Peyer's patch (tissue), 4 donors: Measurements from ENCODE around the gene KCTD19. TPM values are rescaled to one million over a fixed set of nuclear protein-coding genes. Genes with fewer than 3 reads are reported as not detected.

ENCODE experiments used
- DNase-seq, 3 donors: peaks; one replicate each; pipeline ENCODE4 v3.0.0-alpha.2; 2017 to 2019
- H3K27ac ChIP-seq, 4 donors: fragments of 200-600 bp; sonication (generic); one replicate each; pipeline ENCODE4 v1.5.1; 2016 to 2019
- H3K27me3 ChIP-seq, 2 donors: fragments of 200-600 bp; sonication (generic); one replicate each; pipeline ENCODE4 v1.5.1; 2019
- H3K36me3 ChIP-seq, 3 donors: fragments of 200-600 bp; sonication (generic); one replicate each; pipeline ENCODE4 v1.5.1; 2016 to 2019
- H3K4me1 ChIP-seq, 4 donors: fragments of 200-600 bp; sonication (generic); one replicate each; pipeline ENCODE4 v1.5.1; 2016 to 2019
- H3K4me3 ChIP-seq, 4 donors: fragments of 200-600 bp; sonication (generic); 1 replicate in 3 of 4; 2 replicates in 1 of 4; pipeline ENCODE4 v1.5.1; 2016 to 2019; ENCODE audit warnings: mild to moderate bottlenecking in 1 of 4
- H3K9me3 ChIP-seq, 4 donors: fragments of 200-600 bp; sonication (generic); one replicate each; pipeline ENCODE4 v1.5.1; 2016 to 2019; ENCODE audit warnings: mild to moderate bottlenecking in 1 of 4
- POLR2A ChIP-seq, 2 donors: fragments of 450-650 bp; IDR thresholded peaks; one replicate each; pipeline ENCODE4 v1.5.1; 2017; ENCODE audit warnings: antibody characterized with exemption in 2 of 2, mild to moderate bottlenecking in 2 of 2, moderate library complexity in 2 of 2
- total RNA-seq, 4 donors: library from RNA; depleted of rRNA; stranded (reverse); fragments of >200 nt; gene quantifications; one replicate each; pipeline ENCODE4 v1.1.0, GENCODE V29; 2016
- TF ChIP-seq, protein P1 (sequence below), 6 experiments: fragments of 450-650 bp in 4 of 6; fragments of 200-600 bp in 2 of 6; sonication (generic) in 1 of 6; IDR thresholded peaks; one replicate each; pipeline ENCODE4 v1.5.1; 2017 to 2019; ENCODE audit warnings: antibody characterized with exemption in 6 of 6, mild to moderate bottlenecking in 3 of 6, moderate library complexity in 1 of 6

Gene KCTD19
- total RNA-seq, 4 donors from 2014 or later, result not detected

DNA sequence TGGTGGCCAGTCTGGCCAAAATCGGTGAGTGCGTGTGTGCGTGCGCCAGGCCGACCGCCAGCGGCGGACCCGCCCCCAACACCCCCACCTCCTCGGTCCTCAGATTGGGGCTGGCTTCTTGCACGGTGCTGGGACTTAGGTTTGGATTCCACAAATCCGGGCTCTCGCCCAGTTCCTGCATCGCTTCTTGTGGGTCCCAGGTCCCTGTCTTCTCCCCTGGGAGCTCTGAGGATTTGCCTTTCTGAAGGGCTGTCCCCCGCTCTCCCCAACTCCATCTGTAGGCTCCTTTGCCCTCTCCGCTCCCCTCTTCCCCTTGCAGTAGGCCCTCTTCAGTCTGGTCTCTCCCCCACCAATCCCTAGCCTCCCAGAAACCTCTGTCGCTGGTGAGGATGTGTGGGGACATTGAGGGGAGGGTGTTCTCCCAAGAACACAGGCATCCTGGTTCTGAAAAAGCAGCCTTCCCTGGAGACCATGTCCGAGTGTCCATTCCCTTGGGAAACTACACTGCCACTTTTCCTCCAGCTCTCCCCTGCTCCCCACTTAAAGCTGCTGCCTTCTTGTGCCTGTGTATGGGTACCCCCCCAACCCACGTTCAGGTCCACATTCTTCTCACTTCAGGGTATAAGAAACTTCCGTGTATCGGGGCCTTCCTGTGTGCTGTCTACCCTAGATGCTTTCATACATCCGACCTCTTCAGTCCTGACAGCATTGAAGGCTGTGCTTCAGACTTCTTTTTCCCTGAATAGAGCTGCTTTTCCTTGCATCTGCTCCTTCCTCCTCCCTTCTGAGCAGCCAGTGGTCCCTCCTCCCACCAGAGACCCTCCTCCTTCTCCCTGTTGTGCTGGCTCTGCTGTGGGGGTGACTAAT is 77.1 kb downstream of the KCTD19 start:
- DNase-seq, result peak in 1 of 3 donors; percentile 47
- H3K4me3 ChIP-seq, result peak overlapping the region; percentile 46 to 72 (median 58)

DNA sequence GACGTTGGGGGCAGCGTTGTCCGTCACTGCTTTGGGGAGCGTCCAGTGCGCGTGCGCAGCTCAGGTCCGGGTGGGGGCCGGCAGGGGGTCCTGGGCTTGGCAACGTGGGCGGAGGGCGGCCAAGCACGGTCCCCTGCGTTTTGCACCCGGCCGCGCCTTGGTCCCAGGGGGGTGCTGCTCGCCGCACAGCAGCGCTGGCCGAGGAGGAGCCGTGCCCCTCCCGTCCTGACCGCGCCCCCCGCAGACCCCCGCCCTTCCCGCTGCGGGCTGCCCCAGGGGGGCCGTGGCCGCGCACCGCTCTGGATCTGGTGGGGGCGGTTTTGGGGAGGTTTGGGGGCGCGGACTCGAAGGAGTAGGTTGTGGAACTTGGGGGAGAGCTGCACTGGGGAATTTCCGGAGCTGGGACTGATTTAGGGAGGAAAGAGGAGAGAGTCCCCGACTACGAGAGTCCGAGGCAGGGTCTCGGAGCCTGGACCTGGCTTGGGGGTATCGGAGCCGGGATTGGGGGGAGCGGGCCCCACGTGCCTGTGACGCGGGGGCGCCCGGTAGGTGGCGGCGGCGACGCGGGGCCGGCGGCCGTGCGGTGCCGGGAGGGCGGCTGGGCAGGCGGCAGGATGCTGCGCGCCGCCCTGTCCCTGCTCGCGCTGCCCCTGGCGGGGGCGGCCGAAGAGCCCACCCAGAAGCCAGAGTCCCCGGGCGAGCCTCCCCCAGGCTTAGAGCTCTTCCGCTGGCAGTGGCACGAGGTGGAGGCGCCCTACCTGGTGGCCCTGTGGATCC is 78.0 kb downstream of the KCTD19 start, which contains the start of gene SLC9A5:
TSS of gene SLC9A5 (plus strand) at position 579 of the 777 bp plus-strand sequence. CDS start at position 615, 36 bp downstream.
- Histone ChIP-seq H3K4me3 (peak within 1 kb of the TSS; percentile 46 to 72 (median 58)), H3K4me1 (peaks cover 5 to 43% (median 33%) of the 10 kb centered on the region in 4 donors), H3K36me3 (no peaks in the 10 kb centered on the region), H3K27ac (peak within 1 kb of the TSS in 1 of 4 donors; percentile 90), H3K9me3 (no peaks in the 10 kb centered on the region), H3K27me3 (peaks cover 0 to 5% of the 10 kb centered on the region in 2 donors)
- no peak for TF ChIP-seq POLR2A (IDR thresholded peaks at IDR 0.05)
- TF ChIP-seq, protein P1, sequence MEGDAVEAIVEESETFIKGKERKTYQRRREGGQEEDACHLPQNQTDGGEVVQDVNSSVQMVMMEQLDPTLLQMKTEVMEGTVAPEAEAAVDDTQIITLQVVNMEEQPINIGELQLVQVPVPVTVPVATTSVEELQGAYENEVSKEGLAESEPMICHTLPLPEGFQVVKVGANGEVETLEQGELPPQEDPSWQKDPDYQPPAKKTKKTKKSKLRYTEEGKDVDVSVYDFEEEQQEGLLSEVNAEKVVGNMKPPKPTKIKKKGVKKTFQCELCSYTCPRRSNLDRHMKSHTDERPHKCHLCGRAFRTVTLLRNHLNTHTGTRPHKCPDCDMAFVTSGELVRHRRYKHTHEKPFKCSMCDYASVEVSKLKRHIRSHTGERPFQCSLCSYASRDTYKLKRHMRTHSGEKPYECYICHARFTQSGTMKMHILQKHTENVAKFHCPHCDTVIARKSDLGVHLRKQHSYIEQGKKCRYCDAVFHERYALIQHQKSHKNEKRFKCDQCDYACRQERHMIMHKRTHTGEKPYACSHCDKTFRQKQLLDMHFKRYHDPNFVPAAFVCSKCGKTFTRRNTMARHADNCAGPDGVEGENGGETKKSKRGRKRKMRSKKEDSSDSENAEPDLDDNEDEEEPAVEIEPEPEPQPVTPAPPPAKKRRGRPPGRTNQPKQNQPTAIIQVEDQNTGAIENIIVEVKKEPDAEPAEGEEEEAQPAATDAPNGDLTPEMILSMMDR (IDR thresholded peaks at IDR 0.05), result peak in 3 of 6 experiments; percentile 9 to 23 (median 11)
- DNase-seq, result peak in 1 of 3 donors; percentile 54

More for the DNA sequence above, 77.1 kb downstream of the KCTD19 start:
- no peaks in the 10 kb centered on the region for H3K36me3 ChIP-seq
- H3K27me3 ChIP-seq, result peaks cover 0 to 5% of the 10 kb centered on the region in 2 donors
- H3K27ac ChIP-seq, result no peak overlapping the region
- H3K4me1 ChIP-seq, result peaks cover 5 to 35% (median 27%) of the 10 kb centered on the region in 4 donors
- no peaks in the 10 kb centered on the region for H3K9me3 ChIP-seq
- TF ChIP-seq, protein P1 (IDR thresholded peaks at IDR 0.05), result no peak
- no peak for TF ChIP-seq POLR2A (IDR thresholded peaks at IDR 0.05)

- Histone ChIP-seq H3K4me3 (peak overlapping the region; percentile 46 to 72 (median 58)), H3K4me1 (peaks cover 5 to 48% (median 35%) of the 10 kb centered on the region in 4 donors), H3K27ac (peak overlapping the region in 1 of 4 donors; percentile 90), H3K36me3 (no peaks in the 10 kb centered on the region), H3K27me3 (peaks cover 0 to 5% of the 10 kb centered on the region in 2 donors), H3K9me3 (no peaks in the 10 kb centered on the region)
- DNase-seq, result no peak
- no peak for TF ChIP-seq POLR2A (IDR thresholded peaks at IDR 0.05)
- TF ChIP-seq, protein P1 (IDR thresholded peaks at IDR 0.05), result no peak
Measured at GRCh38 chr16:67248073-67248400, 78.5 kb downstream of the KCTD19 start.

DNA sequence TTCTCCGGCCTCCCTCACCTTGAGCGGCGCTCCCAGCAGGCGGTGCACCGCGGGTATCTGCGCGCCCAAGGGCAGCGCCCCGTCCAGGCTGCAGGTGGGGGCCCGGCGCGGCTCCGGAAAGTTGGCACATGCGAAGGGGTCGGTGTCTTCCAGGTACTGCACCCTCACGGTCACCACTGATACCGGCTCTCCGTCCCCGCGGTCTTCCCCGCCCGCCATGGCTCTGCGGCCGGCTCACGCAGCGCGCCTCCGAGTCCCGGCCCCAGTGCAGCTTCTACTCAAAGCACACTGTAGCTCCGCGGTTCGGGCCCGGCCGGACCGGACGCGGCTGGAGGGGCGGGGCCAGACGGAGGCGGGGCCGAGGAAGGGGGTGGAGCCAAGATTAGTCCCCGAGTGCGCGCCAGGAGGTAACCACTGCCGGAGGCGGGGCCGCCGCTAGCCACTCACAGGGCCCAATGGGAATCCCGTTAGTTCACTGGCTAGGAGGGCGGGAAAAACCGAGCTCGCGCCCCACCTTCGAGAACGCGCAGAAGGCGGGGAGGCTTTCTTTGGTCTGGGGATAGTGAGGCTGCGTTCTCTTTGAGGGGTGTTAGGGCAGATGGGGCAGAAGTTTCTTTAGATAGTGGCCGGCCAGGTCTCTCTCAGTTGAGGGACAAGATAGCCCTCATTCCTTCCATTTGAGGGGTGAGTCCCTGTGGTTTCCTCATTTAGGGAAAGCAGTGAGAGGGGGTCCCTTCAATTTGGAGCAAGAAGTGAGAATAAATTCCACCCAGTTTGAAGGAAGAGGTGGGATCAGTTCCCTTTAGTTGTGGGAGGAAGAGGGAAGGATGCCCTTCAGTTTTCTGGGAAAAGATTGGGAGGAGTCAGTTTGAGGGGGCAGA is 79.1 kb downstream of the KCTD19 start, which contains the start of gene FHOD1:
TSS of gene FHOD1 (minus strand) at position 290 of the 881 bp plus-strand sequence. CDS start at position 219, 71 bp downstream.
- TF ChIP-seq POLR2A (IDR thresholded peaks at IDR 0.05), result peak; percentile 66 to 86
- TF ChIP-seq, protein P1 (IDR thresholded peaks at IDR 0.05), result no peak
- H3K27me3 ChIP-seq, result peaks cover 0 to 5% of the 10 kb centered on the region in 2 donors
- peak within 1 kb of the TSS; percentile 85 to 90 (median 88) for H3K27ac ChIP-seq
- peaks cover 5 to 54% (median 35%) of the 10 kb centered on the region in 4 donors for H3K4me1 ChIP-seq
- DNase-seq, result peak; percentile 98 to 100 (median 99)
- no peaks in the 10 kb centered on the region for H3K9me3 ChIP-seq
- no peaks in the 10 kb centered on the region for H3K36me3 ChIP-seq
- peak within 1 kb of the TSS; percentile 47 to 72 (median 66) for H3K4me3 ChIP-seq
